ENCODE results near the gene SMYD3. TPM values are rescaled to one million over a fixed set of nuclear protein-coding genes. Genes with fewer than 3 reads are reported as not detected.

SMYD3 gene
- total RNA-seq, 1 donor from 2014 or later, result 17.3 TPM

GRCh38 chr1:246515390-246516005 is 8.4 kb upstream of the SMYD3 start:
- DNase-seq (ENCODE audit: low read depth in 2 of 2), result no peak

GRCh38 chr1:246513619-246514343 is 6.7 kb upstream of the SMYD3 start:
- no peak for DNase-seq (ENCODE audit: low read depth in 2 of 2)

- DNase-seq (ENCODE audit: low read depth in 2 of 2), result no peak
Observed at GRCh38 chr1:246513041-246513440, 6.0 kb upstream of the SMYD3 start.

- no peak for DNase-seq (ENCODE audit: low read depth in 2 of 2)
Observed at GRCh38 chr1:246512635-246513034, 5.6 kb upstream of the SMYD3 start.

- DNase-seq (ENCODE audit: low read depth in 2 of 2), result no peak
Observed at GRCh38 chr1:246512230-246512629, 5.2 kb upstream of the SMYD3 start.

GRCh38 chr1:246511203-246511602 is 4.1 kb upstream of the SMYD3 start:
- no peak for DNase-seq (ENCODE audit: low read depth in 2 of 2)

GRCh38 chr1:246510147-246511030 is 3.3 kb upstream of the SMYD3 start:
- DNase-seq (ENCODE audit: low read depth in 2 of 2), result no peak

- DNase-seq (ENCODE audit: low read depth in 2 of 2), result no peak
Observed at GRCh38 chr1:246508897-246509688, 2.0 kb upstream of the SMYD3 start.

- DNase-seq (ENCODE audit: low read depth in 2 of 2), result peak in 1 of 2 donors; percentile 7
Observed at GRCh38 chr1:246506367-246506673, 759 bp downstream of the SMYD3 start.

- peak; percentile 36 to 60 for DNase-seq (ENCODE audit: low read depth in 2 of 2)
Observed at GRCh38 chr1:246503341-246503740, 3.7 kb downstream of the SMYD3 start.

- peak; percentile 82 to 90 for DNase-seq (ENCODE audit: low read depth in 2 of 2)
Observed at GRCh38 chr1:246497331-246497915, 9.7 kb downstream of the SMYD3 start.

- DNase-seq (ENCODE audit: low read depth in 2 of 2), result peak; percentile 79 to 83
Observed at GRCh38 chr1:246492611-246493245, 14.4 kb downstream of the SMYD3 start.

- no peak for DNase-seq (ENCODE audit: low read depth in 2 of 2)
Observed at GRCh38 chr1:246491551-246492053, 15.5 kb downstream of the SMYD3 start.

GRCh38 chr1:246488674-246489073 is 18.4 kb downstream of the SMYD3 start:
- DNase-seq (ENCODE audit: low read depth in 2 of 2), result no peak

- no peak for DNase-seq (ENCODE audit: low read depth in 2 of 2)
Observed at GRCh38 chr1:246483569-246483933, 23.5 kb downstream of the SMYD3 start.

GRCh38 chr1:246482805-246483568 is 24.1 kb downstream of the SMYD3 start:
- DNase-seq (ENCODE audit: low read depth in 2 of 2), result no peak

- no peak for DNase-seq (ENCODE audit: low read depth in 2 of 2)
Observed at GRCh38 chr1:246479061-246479460, 28.0 kb downstream of the SMYD3 start.

GRCh38 chr1:246477634-246478033 is 29.4 kb downstream of the SMYD3 start:
- no peak for DNase-seq (ENCODE audit: low read depth in 2 of 2)

- no peak for DNase-seq (ENCODE audit: low read depth in 2 of 2)
Observed at GRCh38 chr1:246476771-246477170, 30.3 kb downstream of the SMYD3 start.

GRCh38 chr1:246471688-246472087 is 35.4 kb downstream of the SMYD3 start:
- DNase-seq (ENCODE audit: low read depth in 2 of 2), result no peak

All from lung microvascular endothelial cell (primary cell).